Cerebellar nuclear complex (tissue), 1 donor: ENCODE measurements around the gene ZMIZ1.

Source experiments
- DNase-seq, 2 experiments: peaks; one replicate each; lab custom pipeline; 2025; lab: John Stamatoyannopoulos, UW

Gene ZMIZ1

DNA sequence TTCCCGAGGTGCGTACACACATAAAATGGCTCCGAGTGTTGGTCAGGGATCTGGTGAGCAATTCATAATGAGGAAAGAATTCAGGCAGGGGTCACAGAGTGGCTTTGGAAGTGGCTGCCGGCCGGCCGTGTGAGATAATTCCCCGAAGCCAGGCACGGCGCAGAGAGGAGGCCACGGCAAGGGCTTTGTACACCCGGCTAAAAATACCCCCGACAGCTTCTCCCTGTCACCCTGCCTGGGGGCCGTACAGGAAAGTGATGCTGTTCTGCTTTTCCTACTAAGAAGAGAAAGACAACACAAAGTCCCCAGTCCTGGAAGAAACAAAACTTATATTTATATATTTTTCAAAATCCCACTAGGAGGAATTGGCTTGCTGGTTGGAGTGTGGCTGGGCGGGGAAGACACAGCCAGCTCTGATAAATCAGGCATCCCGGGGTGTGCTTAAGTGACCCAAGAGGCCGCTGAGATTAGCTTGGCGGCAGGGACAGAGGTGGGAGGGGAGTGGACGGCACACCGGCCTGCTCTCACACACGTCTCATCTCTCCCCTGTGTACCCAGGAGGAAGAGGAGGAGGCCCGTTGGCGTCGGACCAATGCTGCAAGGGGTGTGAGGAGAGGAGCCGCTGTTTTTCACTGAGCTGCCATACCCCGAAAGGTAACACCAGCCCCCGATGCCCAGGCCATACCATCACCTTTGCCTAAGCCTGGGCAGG lies 70.5 kb downstream of the ZMIZ1 start:
- DNase-seq: no peak

DNA sequence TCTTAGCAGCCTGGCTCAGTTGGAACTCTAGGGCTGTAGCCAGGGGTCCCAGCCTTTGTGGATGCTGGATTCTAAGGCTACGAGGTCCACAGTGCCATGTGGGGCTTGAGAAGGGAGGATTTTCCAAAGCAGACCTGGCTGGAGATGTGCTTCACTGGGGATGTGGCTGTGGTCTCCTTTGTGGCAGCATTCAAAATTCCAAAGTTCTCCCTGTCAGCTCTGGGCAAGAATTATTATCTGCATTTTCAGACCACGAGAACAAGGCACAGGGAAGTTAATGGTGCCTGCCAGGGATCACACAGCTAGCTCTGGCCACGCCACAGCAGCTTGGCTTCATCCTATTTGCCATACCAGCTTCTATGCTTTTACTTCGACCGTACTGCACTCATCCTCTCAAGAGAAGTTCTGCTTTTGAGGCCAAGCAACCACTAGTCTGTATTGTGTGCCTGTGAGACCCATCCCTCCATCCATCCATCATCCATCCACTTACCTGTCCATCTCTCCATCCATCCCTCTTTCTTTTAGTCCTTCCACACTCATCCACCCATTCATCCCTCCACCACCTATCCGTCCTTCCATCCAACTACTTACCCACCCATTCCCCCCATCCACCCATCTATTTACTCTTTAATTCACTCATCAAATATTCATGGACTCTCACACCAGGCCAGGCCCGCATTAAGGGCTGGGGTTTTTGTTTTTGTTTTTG lies 71.5 kb downstream of the ZMIZ1 start:
- no peak for DNase-seq

DNA sequence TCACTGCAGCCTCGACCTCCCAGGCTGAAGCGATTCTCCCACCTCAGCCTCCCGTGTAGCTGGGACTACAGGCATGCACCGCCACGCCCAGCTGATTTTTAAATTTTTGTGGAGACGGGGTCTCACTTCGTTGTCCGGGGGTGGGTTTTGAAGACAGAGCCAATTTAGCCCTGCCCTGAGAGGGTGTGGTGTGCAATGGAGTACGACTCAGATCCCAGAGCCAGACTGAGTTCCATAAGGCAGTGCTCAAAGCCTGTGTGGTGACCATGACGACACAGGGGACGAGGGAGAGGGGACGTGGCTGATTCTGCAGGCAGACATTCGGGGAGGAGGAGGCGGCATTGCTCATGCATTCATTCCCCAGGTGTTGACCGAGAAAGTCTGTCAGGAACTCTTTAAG lies 72.1 kb downstream of the ZMIZ1 start:
- DNase-seq: no peak

DNA sequence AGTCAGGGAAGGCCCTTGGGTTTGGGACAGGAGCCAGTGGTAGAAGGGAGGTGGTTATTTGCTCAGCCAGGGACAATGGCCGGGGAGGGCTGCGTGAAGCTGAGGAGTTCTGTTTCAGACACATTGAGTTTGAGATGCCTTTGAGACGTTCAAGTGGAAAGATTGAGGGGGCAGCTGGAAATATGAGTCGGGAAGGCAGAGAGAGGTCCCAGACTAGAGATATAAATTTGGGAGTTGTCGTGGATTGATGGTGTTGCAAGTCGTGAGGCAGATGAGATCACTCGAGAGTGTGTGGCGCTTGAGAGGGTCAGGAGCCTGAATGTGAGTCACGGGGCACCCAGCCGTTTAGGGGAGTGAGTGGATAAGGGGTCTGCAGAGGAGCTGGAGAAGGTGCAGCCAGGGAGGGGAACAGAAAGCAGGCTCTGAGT lies 73.3 kb downstream of the ZMIZ1 start:
- DNase-seq: no peak

GRCh38 chr10:79142522-79143309 lies 74.0 kb downstream of the ZMIZ1 start:
- no peak for DNase-seq

- no peak for DNase-seq
These were observed 75.1 kb downstream of the ZMIZ1 start for GRCh38 chr10:79143879-79144278.

DNA sequence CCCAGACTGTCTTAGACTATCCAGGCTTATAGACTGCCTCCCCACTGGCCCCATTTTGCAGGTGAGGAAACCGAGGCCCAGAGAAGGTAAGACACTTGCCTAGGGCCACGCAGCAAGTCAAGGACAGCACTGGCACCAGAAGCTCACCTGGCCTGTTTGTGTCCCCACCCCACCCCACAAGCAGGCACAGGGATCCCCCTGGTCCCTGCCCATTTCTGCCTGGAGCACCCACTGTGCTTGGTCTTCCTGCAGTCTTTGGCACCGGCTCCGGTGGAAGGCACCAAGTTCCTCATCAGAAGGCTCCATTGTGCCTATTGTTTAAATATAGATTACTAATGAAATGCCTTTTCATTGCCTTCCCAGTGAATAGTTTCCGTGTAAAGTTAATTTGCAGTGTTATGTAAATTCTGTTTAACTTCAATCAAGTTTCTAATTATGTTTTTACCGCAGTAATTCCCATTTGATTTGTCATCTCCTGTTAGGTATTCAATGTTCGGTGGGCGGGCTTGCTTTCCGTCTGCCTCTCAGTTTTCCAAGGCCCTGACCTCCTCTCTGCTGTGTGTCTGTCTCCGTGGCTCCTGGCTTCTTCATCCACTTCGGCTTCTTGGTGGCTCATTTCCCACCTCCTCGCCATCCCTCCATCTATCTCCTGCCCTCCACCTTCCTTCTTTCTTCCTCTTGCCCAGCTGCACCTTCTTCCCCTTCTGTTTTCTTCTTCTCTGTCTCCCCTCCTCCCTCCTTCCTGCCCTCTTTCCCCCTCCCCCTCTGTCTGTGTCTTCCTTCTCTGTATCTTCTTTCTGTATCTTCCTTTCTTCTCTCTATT lies 75.8 kb downstream of the ZMIZ1 start:
- DNase-seq: no peak

DNA sequence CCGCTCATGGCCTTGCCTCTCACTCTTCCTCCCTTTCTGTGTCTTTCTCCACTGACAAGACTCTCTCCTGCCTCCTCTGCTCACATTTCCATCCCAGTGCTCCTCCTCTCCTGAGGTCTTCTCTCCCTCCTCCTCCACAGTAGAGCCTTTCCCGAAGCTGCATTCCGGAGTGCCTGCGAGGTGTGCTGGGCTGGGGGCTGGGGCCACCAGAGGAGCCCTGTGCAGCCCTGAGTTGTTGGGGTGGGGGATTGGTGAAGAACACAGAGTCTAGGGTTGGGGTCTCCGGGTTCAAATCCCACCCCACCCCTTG lies 76.4 kb downstream of the ZMIZ1 start:
- DNase-seq: no peak

- DNase-seq: no peak
These were observed 77.0 kb downstream of the ZMIZ1 start for GRCh38 chr10:79145517-79146470.

- DNase-seq: no peak
These were observed 77.9 kb downstream of the ZMIZ1 start for GRCh38 chr10:79146611-79147130.

DNA sequence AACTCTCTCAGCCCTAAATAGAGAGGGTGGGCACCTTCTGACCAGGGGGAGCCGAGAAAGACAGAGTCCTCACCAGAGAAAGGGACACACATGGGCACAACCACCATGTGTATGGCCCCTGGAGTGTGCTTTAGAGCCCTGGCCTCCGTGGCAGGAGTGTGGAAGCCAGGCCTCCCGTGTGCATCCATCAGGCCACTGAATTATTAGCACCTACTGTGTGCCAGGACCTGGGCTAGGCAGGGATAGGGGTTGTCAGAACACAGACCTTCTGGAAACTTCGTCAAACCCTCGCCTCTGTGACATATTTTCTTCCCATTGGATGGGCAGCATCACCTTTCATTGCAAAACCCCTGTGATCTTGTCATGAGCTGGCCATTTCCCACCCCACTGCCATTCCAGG lies 78.5 kb downstream of the ZMIZ1 start:
- no peak for DNase-seq

DNA sequence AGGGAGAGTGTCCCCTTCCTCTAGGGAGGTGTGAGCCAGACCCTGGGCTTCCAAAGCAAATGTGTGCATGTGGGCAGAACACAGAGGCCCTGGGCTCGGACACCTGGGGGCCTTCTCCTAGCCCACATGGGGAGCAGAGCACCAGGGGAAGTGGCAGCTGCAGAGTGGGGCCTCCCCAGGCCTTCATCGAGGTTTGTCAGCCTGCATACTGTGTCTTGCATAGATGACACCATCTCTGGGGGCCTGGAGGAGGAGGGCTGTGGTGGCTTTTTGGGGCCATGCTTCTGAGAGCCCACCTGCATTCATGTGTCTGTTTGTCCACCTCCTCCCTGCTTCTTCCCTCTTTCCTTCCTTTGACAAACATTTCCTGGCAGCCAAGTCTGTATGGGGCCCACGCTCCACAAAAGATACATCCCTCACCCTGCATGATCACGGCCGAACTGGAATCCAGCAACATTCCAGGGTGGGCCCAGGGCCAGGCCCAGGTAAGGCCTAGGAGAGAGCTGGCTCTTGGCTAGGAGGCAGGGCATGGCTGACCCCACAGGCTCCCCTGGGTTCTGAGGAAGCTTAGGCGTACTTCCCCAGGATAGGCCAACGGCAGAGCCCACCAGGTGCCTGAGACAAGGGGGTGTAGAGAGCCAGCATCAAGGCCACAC lies 79.2 kb downstream of the ZMIZ1 start:
- DNase-seq: no peak

- DNase-seq: peak in 1 of 2 experiments; percentile 28
These were observed 79.9 kb downstream of the ZMIZ1 start for GRCh38 chr10:79148452-79149344.

- DNase-seq: no peak
These were observed 80.5 kb downstream of the ZMIZ1 start for GRCh38 chr10:79149345-79149661.

DNA sequence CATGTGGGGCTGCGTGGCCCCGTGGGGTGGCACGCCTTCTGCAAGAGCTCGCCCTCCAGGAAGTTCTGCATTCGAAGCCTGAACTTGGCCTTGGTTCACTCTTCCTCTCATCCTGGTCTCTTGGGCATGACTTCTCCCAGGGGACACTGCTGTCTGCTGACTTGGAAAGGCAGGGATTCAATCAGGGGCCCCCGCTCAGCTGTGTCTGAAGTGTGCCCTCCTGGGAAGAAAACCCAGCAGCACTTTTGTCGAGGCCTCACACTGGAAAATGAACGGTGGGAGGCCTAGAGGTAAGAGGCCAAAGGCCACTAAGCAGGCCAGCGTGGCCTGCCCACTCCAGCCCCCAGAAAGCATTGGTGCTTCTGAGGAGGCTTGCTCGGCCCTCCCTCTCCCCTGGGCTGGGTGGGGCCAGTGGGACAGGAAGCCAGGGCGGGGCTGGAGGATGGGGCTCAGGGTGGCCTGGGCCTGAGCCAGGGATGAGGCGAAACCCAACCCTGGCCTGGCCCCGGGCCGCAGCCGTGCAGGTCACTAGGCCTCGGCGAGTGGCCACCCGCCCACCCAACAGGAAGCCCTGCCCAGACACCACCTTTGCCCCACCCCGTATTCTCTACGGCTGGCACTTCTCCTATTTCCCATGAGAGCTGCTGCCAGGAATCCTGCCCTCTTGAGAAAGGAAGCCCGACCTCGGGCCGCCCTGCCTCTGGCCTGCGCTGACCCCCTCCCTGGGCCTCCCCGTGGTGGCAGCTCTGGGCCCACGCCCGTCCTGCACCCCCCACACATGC lies 81.1 kb downstream of the ZMIZ1 start:
- DNase-seq: no peak

- DNase-seq: no peak
These were observed 81.6 kb downstream of the ZMIZ1 start for GRCh38 chr10:79150444-79150754.

DNA sequence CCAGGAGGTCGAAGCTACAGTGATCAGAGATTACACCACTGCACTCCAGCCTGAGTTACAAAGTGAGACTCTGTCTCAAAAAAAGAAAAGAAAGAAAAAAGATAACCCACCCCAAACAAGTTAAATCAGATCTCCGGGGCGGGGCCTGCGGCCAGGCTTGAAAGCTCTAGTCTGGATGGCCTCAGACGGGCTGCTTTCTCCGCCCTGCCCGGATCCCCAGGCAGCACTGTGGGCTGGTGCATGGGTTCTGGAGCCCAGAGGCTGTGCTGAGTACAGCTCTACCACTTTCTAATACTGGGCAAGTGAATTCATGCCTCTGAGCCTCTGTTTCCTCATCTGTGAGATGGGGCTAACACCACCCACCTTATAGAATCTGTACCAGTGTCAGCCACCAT lies 83.7 kb downstream of the ZMIZ1 start:
- DNase-seq: no peak

DNA sequence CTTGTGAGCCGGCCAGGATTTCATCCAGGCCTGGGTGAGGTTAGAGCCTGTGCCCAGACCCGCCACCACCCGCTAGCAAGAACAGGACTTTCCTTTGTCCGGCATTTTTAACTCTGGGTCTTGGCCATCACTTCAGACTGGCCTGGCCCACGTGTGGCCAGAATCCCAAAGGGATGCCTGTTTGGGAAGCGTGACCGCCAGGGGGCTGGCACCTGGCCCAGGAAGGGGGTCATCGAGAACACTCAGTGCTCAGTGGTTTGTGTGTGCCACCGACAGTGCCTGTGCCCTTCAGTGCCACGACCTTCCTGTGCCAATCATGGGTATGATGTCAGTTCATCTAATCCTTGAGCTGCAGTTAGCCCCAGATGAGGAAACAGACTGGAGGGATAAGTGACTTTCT lies 85.0 kb downstream of the ZMIZ1 start:
- DNase-seq: no peak
